B cell (primary cell): Measurements from ENCODE around the gene EVA1A. TPM values are rescaled to one million over a fixed set of nuclear protein-coding genes. Genes with fewer than 3 reads are reported as not detected.

ENCODE experiments used
- ATAC-seq: fragments of 200-7000 bp; cut with Tn5 transposase; one replicate; pipeline ENCODE4 v1.10.0; 2021; ENCODE audit warnings: low read depth, mild to moderate bottlenecking, moderate number of reproducible peaks, moderate library complexity
- CTCF ChIA-PET: fragments of 350-600 bp; sonication (Branson Sonifier 250); formaldehyde crosslinking; loops from one replicate; lab custom pipeline; 2021; ENCODE audit warnings: antibody characterized with exemption, inconsistent platforms; lab: Charles Lee
- POLR2A ChIA-PET: fragments of 350-600 bp; sonication (Branson Sonifier 250); formaldehyde crosslinking; loops from one replicate; lab custom pipeline; 2021; ENCODE audit warnings: antibody characterized with exemption; lab: Charles Lee
- DNase-seq: peaks from one replicate; pipeline ENCODE4 v3.0.0; 2013
- H2AFZ ChIP-seq: 2 replicates; pipeline ENCODE4 v1.6.1; 2012; ENCODE audit warnings: mild to moderate bottlenecking, low read depth, low read length; ENCODE audit not compliant: insufficient read depth, poor library complexity, severe bottlenecking
- H3K27ac ChIP-seq, 2 donors: 1 replicate in 1 of 2; 2 replicates in 1 of 2; pipeline ENCODE4 v1.5.1; 2012 to 2013; ENCODE audit warnings: low read length in 2 of 2, mild to moderate bottlenecking in 2 of 2, moderate library complexity in 1 of 2
- H3K27me3 ChIP-seq, 4 experiments: fragments of 200-600 bp in 1 of 4; sonication (generic) in 1 of 4; replicated peaks in 1 of 4; 1 replicate in 2 of 4; 2 replicates in 2 of 4; pipeline versions ENCODE4 v1.6.1 to v1.7.0; 2013 to 2016; ENCODE audit warnings: low read length in 3 of 4, mild to moderate bottlenecking in 2 of 4, mixed read lengths in 1 of 4, moderate library complexity in 1 of 4; ENCODE audit not compliant: insufficient read depth in 4 of 4, control insufficient read depth in 3 of 4; ENCODE audit errors: control extremely low read depth in 1 of 4
- H3K36me3 ChIP-seq, 2 experiments: replicated peaks in 1 of 2; 1 replicate in 1 of 2; 2 replicates in 1 of 2; pipeline versions ENCODE4 v1.6.1 to v1.7.1; 2013; ENCODE audit warnings: low read length in 1 of 2; ENCODE audit not compliant: insufficient read depth in 2 of 2, control insufficient read depth in 1 of 2; ENCODE audit errors: control extremely low read depth in 1 of 2, extremely low read depth in 1 of 2
- H3K4me1 ChIP-seq, 2 donors: fragments of 200-600 bp in 1 of 2; sonication (generic) in 1 of 2; 1 replicate in 1 of 2; 2 replicates in 1 of 2; pipeline versions ENCODE4 v1.5.1 to v1.6.1; 2013 to 2017; ENCODE audit warnings: low read length in 2 of 2; ENCODE audit not compliant: control insufficient read depth in 2 of 2, insufficient read depth in 2 of 2
- H3K4me2 ChIP-seq: replicated peaks from 2 replicates; pipeline ENCODE3; 2012; ENCODE audit warnings: mild to moderate bottlenecking, low read depth, low read length; ENCODE audit not compliant: poor library complexity, severe bottlenecking
- H3K4me3 ChIP-seq, 5 experiments: fragments of 200-600 bp in 1 of 5; sonication (generic) in 1 of 5; 1 replicate in 3 of 5; 2 replicates in 2 of 5; pipeline versions ENCODE4 v1.5.1 to v1.7.0; 2011 to 2016; ENCODE audit warnings: low read length in 4 of 5, mild to moderate bottlenecking in 4 of 5, low read depth in 2 of 5, control low read depth in 1 of 5, moderate library complexity in 1 of 5; ENCODE audit not compliant: insufficient read depth in 1 of 5; ENCODE audit errors: control extremely low read depth in 1 of 5, extremely low read depth in 1 of 5
- H3K79me2 ChIP-seq: fragments of 200-600 bp; sonication (generic); one replicate; pipeline ENCODE4 v1.6.0; 2016; ENCODE audit warnings: low read length; ENCODE audit not compliant: control insufficient read depth, insufficient read depth
- H3K9ac ChIP-seq: fragments of 200-600 bp; sonication (generic); 2 replicates; pipeline ENCODE4 v1.6.1; 2017; ENCODE audit warnings: mild to moderate bottlenecking, low read length, moderate library complexity
- H3K9me3 ChIP-seq, 3 donors: one replicate each; pipeline versions ENCODE4 v1.6.1 to v1.7.1; 2013; ENCODE audit warnings: low read length in 2 of 3; ENCODE audit not compliant: control insufficient read depth in 2 of 3, insufficient read depth in 1 of 3; ENCODE audit errors: control extremely low read depth in 1 of 3
- H4K20me1 ChIP-seq: 2 replicates; pipeline ENCODE4 v1.6.0; 2012; ENCODE audit warnings: mild to moderate bottlenecking, low read length; ENCODE audit not compliant: insufficient read depth, control insufficient read depth, poor library complexity, severe bottlenecking
- H3K27ac Mint-ChIP-seq: one replicate; pipeline ENCODE4 v1.8.0; 2021; ENCODE audit warnings: mixed read lengths
- H3K27me3 Mint-ChIP-seq: one replicate; pipeline ENCODE4 v1.8.0; 2021; ENCODE audit warnings: mixed read lengths
- H3K4me1 Mint-ChIP-seq: one replicate; pipeline ENCODE4 v1.8.0; 2021; ENCODE audit warnings: mixed read lengths
- H3K4me3 Mint-ChIP-seq: one replicate; pipeline ENCODE4 v1.8.0; 2021; ENCODE audit warnings: mixed read lengths
- H3K9me3 Mint-ChIP-seq: one replicate; pipeline ENCODE4 v1.8.0; 2022; ENCODE audit warnings: mixed read lengths; ENCODE audit not compliant: insufficient read depth
- EZH2 ChIP-seq: IDR thresholded peaks from 2 replicates; pipeline ENCODE4 v1.6.1; 2012; ENCODE audit warnings: borderline replicate concordance, low read depth, mild to moderate bottlenecking, moderate library complexity, low read length; ENCODE audit not compliant: insufficient read depth, poor library complexity, severe bottlenecking
- WGBS: methylation state at CpG from one replicate; pipeline ENCODE4 v1.1.5; 2013; ENCODE audit warnings: missing lambda C conversion rate; ENCODE audit not compliant: insufficient coverage; 5-methylcytosine and 5-hydroxymethylcytosine counted together
- intact Hi-C: fragments of 100-400 bp; cut with micrococcal nuclease; formaldehyde crosslinking; loops from one replicate; pipeline ENCODE4 v1.10.0; 2022
- polyA plus RNA-seq: library from polyadenylated mRNA; depleted of rRNA; stranded (reverse); fragments of >200 nt; gene quantifications from 2 replicates; pipeline ENCODE4 v1.2.3, GENCODE V29; 2012
- total RNA-seq, 2 donors: library from RNA; stranded (reverse); fragments of 120-200 nt in 1 of 2; gene quantifications; 1 replicate in 1 of 2; 2 replicates in 1 of 2; pipeline versions ENCODE4 v1.2.3 to v1.2.4, GENCODE V29; 2013 to 2022
- TF ChIP-seq, protein P1 (sequence below): fragments of 200-600 bp; IDR thresholded peaks from one replicate; pipeline ENCODE4 v1.8.0; 2022; ENCODE audit warnings: antibody characterized with exemption, mild to moderate bottlenecking

The EVA1A gene
- total and polyA plus RNA-seq, 2 donors (not counting 1 experiment from before 2014, with no cell fraction given): not detected

DNA sequence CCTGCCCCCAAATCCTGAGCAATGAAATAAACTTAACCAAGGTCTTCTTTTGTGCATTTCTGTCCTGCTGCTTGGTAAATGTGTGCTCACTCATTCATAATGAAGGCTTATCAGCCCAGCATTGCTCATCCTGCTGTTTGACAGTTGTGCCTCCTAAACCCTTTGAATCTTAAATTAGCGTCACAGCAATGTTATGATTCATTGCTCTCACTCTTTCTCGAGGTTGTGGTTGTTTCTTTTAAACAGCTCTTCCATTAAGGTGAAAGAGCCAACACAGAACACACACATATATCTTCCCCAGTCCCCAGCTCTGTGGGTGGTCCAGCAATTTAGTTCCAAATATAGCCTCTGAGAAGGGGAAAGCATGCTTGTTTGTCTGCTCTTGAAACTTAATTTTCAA lies 84.0 kb downstream of the EVA1A start:
- Histone ChIP-seq H3K4me3 (no peak overlapping the region), H3K4me2 (no peak overlapping the region), H4K20me1 (no peaks in the 10 kb centered on the region), H3K9ac (no peak overlapping the region), H2AFZ (peak overlapping the region; percentile 29), H3K79me2 (no peaks in the 10 kb centered on the region), H3K9me3 (no peaks in the 10 kb centered on the region), H3K27me3 (peaks cover 0 to 7% (median 3%) of the 10 kb centered on the region in 4 experiments), H3K36me3 (no peaks in the 10 kb centered on the region), H3K4me1 (no peaks in the 10 kb centered on the region), H3K27ac (no peak overlapping the region)
- ATAC-seq (no peak), DNase-seq (no peak)
- intact Hi-C loops: no loop called here
- CTCF ChIA-PET: interaction anchor here (2.4 kb wide), 1 partner anchor 10 kb away, joined by 12 read pairs; no protein-coding TSS in a partner anchor
- H3K4me1 Mint-ChIP-seq: no peaks in the 10 kb centered on the region
- H3K27ac Mint-ChIP-seq: no peak overlapping the region
- POLR2A ChIA-PET: no interaction called here
- 24% methylated on average over 2 of the region's 2 CpGs for WGBS
- H3K27me3 Mint-ChIP-seq: peaks cover 24% of the 10 kb centered on the region
- TF ChIP-seq EZH2: no peak
- TF ChIP-seq, protein P1, sequence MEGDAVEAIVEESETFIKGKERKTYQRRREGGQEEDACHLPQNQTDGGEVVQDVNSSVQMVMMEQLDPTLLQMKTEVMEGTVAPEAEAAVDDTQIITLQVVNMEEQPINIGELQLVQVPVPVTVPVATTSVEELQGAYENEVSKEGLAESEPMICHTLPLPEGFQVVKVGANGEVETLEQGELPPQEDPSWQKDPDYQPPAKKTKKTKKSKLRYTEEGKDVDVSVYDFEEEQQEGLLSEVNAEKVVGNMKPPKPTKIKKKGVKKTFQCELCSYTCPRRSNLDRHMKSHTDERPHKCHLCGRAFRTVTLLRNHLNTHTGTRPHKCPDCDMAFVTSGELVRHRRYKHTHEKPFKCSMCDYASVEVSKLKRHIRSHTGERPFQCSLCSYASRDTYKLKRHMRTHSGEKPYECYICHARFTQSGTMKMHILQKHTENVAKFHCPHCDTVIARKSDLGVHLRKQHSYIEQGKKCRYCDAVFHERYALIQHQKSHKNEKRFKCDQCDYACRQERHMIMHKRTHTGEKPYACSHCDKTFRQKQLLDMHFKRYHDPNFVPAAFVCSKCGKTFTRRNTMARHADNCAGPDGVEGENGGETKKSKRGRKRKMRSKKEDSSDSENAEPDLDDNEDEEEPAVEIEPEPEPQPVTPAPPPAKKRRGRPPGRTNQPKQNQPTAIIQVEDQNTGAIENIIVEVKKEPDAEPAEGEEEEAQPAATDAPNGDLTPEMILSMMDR: no peak
- peaks cover 2% of the 10 kb centered on the region for H3K9me3 Mint-ChIP-seq
- H3K4me3 Mint-ChIP-seq: no peak overlapping the region

DNA sequence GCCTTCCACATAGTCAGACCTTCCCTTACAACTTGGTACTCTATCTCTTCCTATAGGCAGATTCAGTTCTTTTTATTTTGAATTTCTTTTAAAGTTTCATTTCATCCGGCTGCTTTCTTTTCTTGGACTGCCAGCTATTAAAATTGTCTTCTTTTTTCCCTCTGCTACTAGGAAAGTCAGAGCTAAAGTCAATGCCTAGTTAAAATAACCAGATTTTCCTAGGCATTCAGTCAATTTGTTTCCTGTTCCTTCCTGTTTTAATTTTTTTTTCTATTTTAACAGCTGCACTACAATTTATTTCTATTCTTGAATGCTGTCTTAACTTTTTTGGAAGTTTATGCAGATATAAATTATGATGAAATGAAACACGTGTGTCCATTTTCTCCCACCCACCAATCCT lies 84.8 kb downstream of the EVA1A start:
- no peak for TF ChIP-seq EZH2
- Histone ChIP-seq H3K4me3 (no peak overlapping the region), H3K4me1 (no peaks in the 10 kb centered on the region), H4K20me1 (no peaks in the 10 kb centered on the region), H3K4me2 (no peak overlapping the region), H2AFZ (no peak overlapping the region), H3K9me3 (no peaks in the 10 kb centered on the region), H3K36me3 (no peaks in the 10 kb centered on the region), H3K27ac (no peak overlapping the region), H3K9ac (no peak overlapping the region), H3K27me3 (peaks cover 0 to 6% (median under 1%) of the 10 kb centered on the region in 4 experiments), H3K79me2 (no peaks in the 10 kb centered on the region)
- Mint-ChIP-seq H3K27me3 (peaks cover 27% of the 10 kb centered on the region), H3K4me3 (no peak overlapping the region), H3K27ac (no peak overlapping the region), H3K9me3 (peaks cover 2% of the 10 kb centered on the region), H3K4me1 (no peaks in the 10 kb centered on the region)
- 100% methylated on average over 1 of the region's 2 CpGs for WGBS
- ChIA-PET CTCF (interaction anchor here (2.4 kb wide), 1 partner anchor 9 kb away, joined by 12 read pairs; no protein-coding TSS in a partner anchor), POLR2A (no interaction called here)
- no peak for ATAC-seq
- DNase-seq: no peak
- intact Hi-C loops: no loop called here
